ENCODE data around the gene SFXN5. TPM values are rescaled to one million over a fixed set of nuclear protein-coding genes. Genes with fewer than 3 reads are reported as not detected.

The SFXN5 gene
- total RNA-seq, 1 experiment from 2014 or later, result 25.9 TPM

GRCh38 chr2:72917138-72917876, 154.2 kb downstream of the SFXN5 start, which contains the start of gene EMX1 (continued):
- no peak for TF ChIP-seq E2F1 (CRISPR knock-in tag; IDR thresholded peaks at IDR 0.05)
- TF ChIP-seq TEAD4 (CRISPR knock-in tag; IDR thresholded peaks at IDR 0.05), result no peak
- TF ChIP-seq ZNF317 (CRISPR knock-in tag; IDR thresholded peaks at IDR 0.05; ENCODE audit: borderline replicate concordance, low read depth), result no peak
- TF ChIP-seq, protein P1, sequence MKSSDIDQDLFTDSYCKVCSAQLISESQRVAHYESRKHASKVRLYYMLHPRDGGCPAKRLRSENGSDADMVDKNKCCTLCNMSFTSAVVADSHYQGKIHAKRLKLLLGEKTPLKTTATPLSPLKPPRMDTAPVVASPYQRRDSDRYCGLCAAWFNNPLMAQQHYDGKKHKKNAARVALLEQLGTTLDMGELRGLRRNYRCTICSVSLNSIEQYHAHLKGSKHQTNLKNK (CRISPR knock-in tag; IDR thresholded peaks at IDR 0.05), result no peak
- no peak for TF ChIP-seq TCF7 (CRISPR knock-in tag; IDR thresholded peaks at IDR 0.05; ENCODE audit: low read depth)
- no peak for TF ChIP-seq NFE2L1 (CRISPR knock-in tag; IDR thresholded peaks at IDR 0.05)
- no peak for TF ChIP-seq TP53 (CRISPR knock-in tag; IDR thresholded peaks at IDR 0.05)

- H3K27ac Mint-ChIP-seq, result no peak overlapping the region
- H3K4me1 Mint-ChIP-seq, result peaks cover 45% of the 10 kb centered on the region
- H3K4me3 Mint-ChIP-seq, result peak overlapping the region; percentile 84
- peak; percentile 0; the same call in 1 of the 2 replicates for ATAC-seq
- TF ChIP-seq, protein P2, sequence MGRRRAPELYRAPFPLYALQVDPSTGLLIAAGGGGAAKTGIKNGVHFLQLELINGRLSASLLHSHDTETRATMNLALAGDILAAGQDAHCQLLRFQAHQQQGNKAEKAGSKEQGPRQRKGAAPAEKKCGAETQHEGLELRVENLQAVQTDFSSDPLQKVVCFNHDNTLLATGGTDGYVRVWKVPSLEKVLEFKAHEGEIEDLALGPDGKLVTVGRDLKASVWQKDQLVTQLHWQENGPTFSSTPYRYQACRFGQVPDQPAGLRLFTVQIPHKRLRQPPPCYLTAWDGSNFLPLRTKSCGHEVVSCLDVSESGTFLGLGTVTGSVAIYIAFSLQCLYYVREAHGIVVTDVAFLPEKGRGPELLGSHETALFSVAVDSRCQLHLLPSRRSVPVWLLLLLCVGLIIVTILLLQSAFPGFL (CRISPR knock-in tag; IDR thresholded peaks at IDR 0.05; ENCODE audit: borderline replicate concordance), result no peak
- TF ChIP-seq, protein P3, sequence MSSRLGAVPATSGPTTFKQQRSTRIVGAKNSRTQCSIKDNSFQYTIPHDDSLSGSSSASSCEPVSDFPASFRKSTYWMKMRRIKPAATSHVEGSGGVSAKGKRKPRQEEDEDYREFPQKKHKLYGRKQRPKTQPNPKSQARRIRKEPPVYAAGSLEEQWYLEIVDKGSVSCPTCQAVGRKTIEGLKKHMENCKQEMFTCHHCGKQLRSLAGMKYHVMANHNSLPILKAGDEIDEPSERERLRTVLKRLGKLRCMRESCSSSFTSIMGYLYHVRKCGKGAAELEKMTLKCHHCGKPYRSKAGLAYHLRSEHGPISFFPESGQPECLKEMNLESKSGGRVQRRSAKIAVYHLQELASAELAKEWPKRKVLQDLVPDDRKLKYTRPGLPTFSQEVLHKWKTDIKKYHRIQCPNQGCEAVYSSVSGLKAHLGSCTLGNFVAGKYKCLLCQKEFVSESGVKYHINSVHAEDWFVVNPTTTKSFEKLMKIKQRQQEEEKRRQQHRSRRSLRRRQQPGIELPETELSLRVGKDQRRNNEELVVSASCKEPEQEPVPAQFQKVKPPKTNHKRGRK (CRISPR knock-in tag; IDR thresholded peaks at IDR 0.05; ENCODE audit: borderline replicate concordance), result no peak
- TF ChIP-seq ZNF281 (CRISPR knock-in tag; IDR thresholded peaks at IDR 0.05), result no peak
- no peak for TF ChIP-seq KAT7 (CRISPR knock-in tag; IDR thresholded peaks at IDR 0.05; ENCODE audit: borderline replicate concordance)
- 0 out of 2 replicates have a peak, but pooled peaks have one; percentile 20 for TF ChIP-seq HMGXB4 (CRISPR knock-in tag; IDR thresholded peaks at IDR 0.05)
- no peaks in the 10 kb centered on the region for H3K9me3 Mint-ChIP-seq
- CTCF ChIA-PET, result interaction anchor here (1.0 to 7.4 kb wide), 12 partner anchors 9 to 260 kb away, joined by 3 to 165 read pairs (median 16); partner anchors contain the start of gene SPR
- peak; percentile 49 for DNase-seq (ENCODE audit: low spot score)
- H3K27me3 Mint-ChIP-seq (ENCODE audit: low read depth), result peaks cover 55% of the 10 kb centered on the region
- POLR2A ChIA-PET, result interaction anchor here (0.8 to 3.0 kb wide), 6 partner anchors 10 to 260 kb away, joined by 3 to 30 read pairs (median 4); no protein-coding TSS in a partner anchor
- H3K36me3 Mint-ChIP-seq, result no peaks in the 10 kb centered on the region
Observed at GRCh38 chr2:72916743-72917137, 154.8 kb downstream of the SFXN5 start.
